Lower lobe of right lung (tissue), 2 donors: ENCODE data around the gene PODN. TPM values are rescaled to one million over a fixed set of nuclear protein-coding genes. Genes with fewer than 3 reads are reported as not detected.

Experiments used
- ATAC-seq, 2 donors: fragments of 200-7000 bp; cut with Tn5 transposase; one replicate each; pipeline ENCODE4 v1.9.1; 2020 to 2022; ENCODE audit warnings: mild to moderate bottlenecking in 2 of 2, moderate library complexity in 2 of 2
- DNase-seq: peaks from one replicate; pipeline ENCODE4 v3.0.0-alpha.2; 2020
- H3K27ac ChIP-seq: fragments of 200-600 bp; one replicate; pipeline ENCODE4 v1.8.0; 2022
- H3K27me3 ChIP-seq: fragments of 200-600 bp; one replicate; pipeline ENCODE4 v1.8.0; 2022; ENCODE audit warnings: low read depth
- H3K36me3 ChIP-seq: fragments of 200-600 bp; one replicate; pipeline ENCODE4 v1.8.0; 2022; ENCODE audit warnings: mild to moderate bottlenecking
- H3K4me1 ChIP-seq: fragments of 200-600 bp; one replicate; pipeline ENCODE4 v1.8.0; 2022
- H3K4me3 ChIP-seq: fragments of 200-600 bp; one replicate; pipeline ENCODE4 v1.8.0; 2022; ENCODE audit warnings: mild to moderate bottlenecking
- H3K9me3 ChIP-seq: fragments of 200-600 bp; one replicate; pipeline ENCODE4 v1.8.0; 2022
- intact Hi-C: fragments of 100-400 bp; cut with DNase I; formaldehyde crosslinking; loops from one replicate; pipeline ENCODE4 v1.11.0; 2022
- total RNA-seq: library from RNA; stranded (reverse); fragmentation: NEBNext Ultra II Directional; extraction: Animal tissue kit (Norgen Biotek cat#: 25700); gene quantifications from one replicate; pipeline ENCODE4 v1.2.1, GENCODE V29; 2021
- TF ChIP-seq, protein P1 (sequence below): fragments of 200-600 bp; IDR thresholded peaks from one replicate; pipeline ENCODE4 v1.8.0; 2022; ENCODE audit warnings: antibody characterized with exemption, mild to moderate bottlenecking
- donor health status: DM: no; HTN: yes; CAD: no; lungs with severe emphysema.

PODN gene
- total RNA-seq, 1 donor from 2014 or later, result 64.0 TPM

GRCh38 chr1:53071915-53072314 is 9.9 kb downstream of the PODN start:
- no peaks in the 10 kb centered on the region for H3K9me3 ChIP-seq
- H3K36me3 ChIP-seq, result peaks cover 7% of the 10 kb centered on the region
- ATAC-seq (no peak), DNase-seq (no peak)
- TF ChIP-seq, protein P1, sequence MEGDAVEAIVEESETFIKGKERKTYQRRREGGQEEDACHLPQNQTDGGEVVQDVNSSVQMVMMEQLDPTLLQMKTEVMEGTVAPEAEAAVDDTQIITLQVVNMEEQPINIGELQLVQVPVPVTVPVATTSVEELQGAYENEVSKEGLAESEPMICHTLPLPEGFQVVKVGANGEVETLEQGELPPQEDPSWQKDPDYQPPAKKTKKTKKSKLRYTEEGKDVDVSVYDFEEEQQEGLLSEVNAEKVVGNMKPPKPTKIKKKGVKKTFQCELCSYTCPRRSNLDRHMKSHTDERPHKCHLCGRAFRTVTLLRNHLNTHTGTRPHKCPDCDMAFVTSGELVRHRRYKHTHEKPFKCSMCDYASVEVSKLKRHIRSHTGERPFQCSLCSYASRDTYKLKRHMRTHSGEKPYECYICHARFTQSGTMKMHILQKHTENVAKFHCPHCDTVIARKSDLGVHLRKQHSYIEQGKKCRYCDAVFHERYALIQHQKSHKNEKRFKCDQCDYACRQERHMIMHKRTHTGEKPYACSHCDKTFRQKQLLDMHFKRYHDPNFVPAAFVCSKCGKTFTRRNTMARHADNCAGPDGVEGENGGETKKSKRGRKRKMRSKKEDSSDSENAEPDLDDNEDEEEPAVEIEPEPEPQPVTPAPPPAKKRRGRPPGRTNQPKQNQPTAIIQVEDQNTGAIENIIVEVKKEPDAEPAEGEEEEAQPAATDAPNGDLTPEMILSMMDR, result no peak
- no peak overlapping the region for H3K27ac ChIP-seq
- intact Hi-C loops, result no loop called here
- H3K27me3 ChIP-seq, result no peaks in the 10 kb centered on the region
- no peak overlapping the region for H3K4me3 ChIP-seq
- H3K4me1 ChIP-seq, result no peaks in the 10 kb centered on the region

DNA sequence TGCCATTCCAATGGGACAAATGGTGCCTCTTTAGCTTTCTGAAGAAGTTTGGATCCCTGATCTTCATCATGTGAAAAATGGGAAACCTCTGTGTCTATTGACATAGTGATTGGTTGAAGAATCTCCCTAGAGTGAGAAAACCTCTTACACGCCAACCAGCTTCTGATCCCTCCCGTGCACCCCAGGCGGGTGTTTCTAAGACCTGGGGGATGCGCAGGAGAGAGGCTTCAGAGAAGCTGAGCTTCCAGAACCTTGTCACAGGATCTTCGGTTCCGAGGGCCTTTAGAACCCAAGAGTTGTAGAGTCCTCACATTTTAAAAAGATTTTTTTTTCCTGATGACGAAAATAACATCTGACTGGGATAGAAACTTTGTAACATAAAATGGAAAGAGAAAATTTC is 11.3 kb downstream of the PODN start:
- ATAC-seq (no peak), DNase-seq (no peak)
- H3K4me1 ChIP-seq, result no peaks in the 10 kb centered on the region
- peaks cover 9% of the 10 kb centered on the region for H3K36me3 ChIP-seq
- no peak overlapping the region for H3K27ac ChIP-seq
- H3K9me3 ChIP-seq, result no peaks in the 10 kb centered on the region
- intact Hi-C loops, result no loop called here
- H3K27me3 ChIP-seq, result no peaks in the 10 kb centered on the region
- no peak overlapping the region for H3K4me3 ChIP-seq
- TF ChIP-seq, protein P1, result no peak

DNA sequence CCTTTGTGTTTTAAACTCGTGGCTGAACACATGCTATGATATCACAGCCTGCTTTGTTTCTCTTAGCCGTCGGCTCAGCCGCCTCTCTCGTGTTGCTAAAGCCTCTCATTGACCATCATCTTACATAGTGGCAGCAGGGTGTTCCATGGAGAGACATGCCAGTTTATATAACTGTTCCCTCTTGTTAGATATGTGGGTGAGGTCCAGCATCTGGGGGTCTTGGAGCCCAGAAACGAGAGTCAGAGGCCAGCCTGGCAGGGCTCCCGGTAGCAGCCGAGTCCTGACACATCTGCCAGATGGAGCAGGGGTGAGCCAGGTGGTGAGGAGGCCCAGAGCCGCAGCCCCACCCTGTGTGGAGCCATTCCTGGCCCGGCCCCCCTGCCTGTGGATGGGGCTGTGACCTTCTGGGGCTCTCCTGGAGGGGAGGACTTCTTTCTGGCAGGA is 11.9 kb downstream of the PODN start:
- TF ChIP-seq, protein P1, result no peak
- Histone ChIP-seq H3K27ac (no peak overlapping the region), H3K4me3 (no peak overlapping the region), H3K27me3 (no peaks in the 10 kb centered on the region), H3K9me3 (no peaks in the 10 kb centered on the region), H3K4me1 (no peaks in the 10 kb centered on the region), H3K36me3 (peaks cover 9% of the 10 kb centered on the region)
- ATAC-seq (no peak), DNase-seq (peak; percentile 42)
- intact Hi-C loops, result no loop called here

DNA sequence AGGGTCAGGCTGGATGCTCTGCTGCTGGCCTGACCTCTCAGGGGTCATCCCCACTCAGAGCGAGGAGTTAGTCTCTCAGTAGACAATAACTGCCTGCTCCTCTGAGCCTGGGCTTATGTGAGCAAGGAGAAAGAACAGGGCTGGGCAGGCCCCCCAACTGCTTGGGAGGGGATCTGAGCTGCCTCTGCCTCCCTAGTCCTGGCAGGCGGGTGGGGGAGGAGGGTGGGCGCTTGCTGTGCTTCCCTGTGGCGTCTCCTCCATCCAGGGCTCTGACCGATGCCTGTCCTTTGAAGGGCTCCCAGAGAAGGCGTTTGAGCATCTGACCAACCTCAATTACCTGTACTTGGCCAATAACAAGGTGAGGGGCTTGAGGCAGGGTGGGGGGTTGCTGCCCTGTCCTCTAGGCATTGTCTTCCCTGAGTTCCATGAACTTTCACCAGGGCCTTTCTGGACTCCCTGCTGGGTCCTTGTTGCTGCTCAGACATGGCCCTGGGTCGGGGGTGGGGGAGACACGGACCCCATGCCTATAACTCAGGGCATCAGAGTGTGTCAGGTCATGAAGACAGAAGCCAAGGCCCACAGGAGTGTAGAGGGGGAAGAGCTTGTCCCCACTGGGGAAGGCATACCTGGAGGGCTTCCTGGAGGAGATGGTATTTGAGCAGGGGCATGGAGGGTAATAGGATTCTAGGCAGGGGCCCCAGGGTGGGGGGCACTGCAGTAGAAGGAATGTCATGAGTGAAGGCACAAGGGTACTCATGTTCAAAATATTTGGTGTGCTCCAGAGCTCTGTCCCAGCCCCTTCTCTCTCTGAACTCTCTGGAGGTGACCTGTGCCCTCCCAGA is 12.5 kb downstream of the PODN start:
- peak; percentile 19 for DNase-seq
- no peaks in the 10 kb centered on the region for H3K27me3 ChIP-seq
- ATAC-seq, result no peak
- no peaks in the 10 kb centered on the region for H3K9me3 ChIP-seq
- no peaks in the 10 kb centered on the region for H3K4me1 ChIP-seq
- no peak overlapping the region for H3K27ac ChIP-seq
- intact Hi-C loops, result no loop called here
- H3K4me3 ChIP-seq, result no peak overlapping the region
- H3K36me3 ChIP-seq, result peaks cover 9% of the 10 kb centered on the region
- TF ChIP-seq, protein P1, result no peak

- Histone ChIP-seq H3K36me3 (peaks cover 8% of the 10 kb centered on the region), H3K9me3 (no peaks in the 10 kb centered on the region), H3K4me1 (no peaks in the 10 kb centered on the region), H3K4me3 (no peak overlapping the region), H3K27me3 (no peaks in the 10 kb centered on the region), H3K27ac (no peak overlapping the region)
- intact Hi-C loops, result no loop called here
- peak; percentile 17 for DNase-seq
- TF ChIP-seq, protein P1, result no peak
- no peak for ATAC-seq
Observed at GRCh38 chr1:53075206-53075605, 13.2 kb downstream of the PODN start.
